Testis (tissue), 3 donors: ENCODE results near the gene RAB11FIP2. TPM values are rescaled to one million over a fixed set of nuclear protein-coding genes. Genes with fewer than 3 reads are reported as not detected.

Experiments used
- DNase-seq: peaks from one replicate; pipeline ENCODE4 v3.0.0-alpha.2; 2019
- H3K27ac ChIP-seq, 2 donors: fragments of 200-600 bp; sonication (generic); one replicate each; pipeline ENCODE4 v1.5.1; 2019
- H3K27me3 ChIP-seq: fragments of 200-600 bp; sonication (generic); one replicate; pipeline ENCODE4 v1.5.1; 2019
- H3K36me3 ChIP-seq: fragments of 200-600 bp; sonication (generic); one replicate; pipeline ENCODE4 v1.5.1; 2017; ENCODE audit warnings: low read depth; ENCODE audit errors: missing control alignments
- H3K4me1 ChIP-seq: fragments of 200-600 bp; sonication (generic); one replicate; pipeline ENCODE4 v1.5.1; 2019
- H3K4me3 ChIP-seq, 2 donors: fragments of 200-600 bp; sonication (generic); one replicate each; pipeline ENCODE4 v1.5.1; 2017 to 2019
- H3K9me3 ChIP-seq: fragments of 200-600 bp; sonication (generic); one replicate; pipeline ENCODE4 v1.5.1; 2017
- CTCF ChIP-seq, 3 experiments: fragments of 450-650 bp in 2 of 3; fragments of 200-600 bp in 1 of 3; sonication (generic) in 1 of 3; IDR thresholded peaks; one replicate each; pipeline ENCODE4 v1.5.1; 2016 to 2019; ENCODE audit warnings: antibody characterized with exemption in 3 of 3, mild to moderate bottlenecking in 2 of 3, moderate library complexity in 1 of 3
- POLR2A ChIP-seq: fragments of 450-650 bp; IDR thresholded peaks from one replicate; pipeline ENCODE4 v1.6.1; 2017; ENCODE audit warnings: antibody characterized with exemption, mild to moderate bottlenecking, moderate library complexity
- WGBS, 2 donors: methylation state at CpG; one replicate each; pipeline ENCODE4 v1.1.5; 2018; 5-methylcytosine and 5-hydroxymethylcytosine counted together
- intact Hi-C: fragments of 100-400 bp; cut with DNase I; formaldehyde crosslinking; loops from one replicate; pipeline ENCODE4 v1.15.1; 2023; ENCODE audit warnings: low total_unique reads
- polyA plus RNA-seq: library from polyadenylated mRNA; stranded (reverse); fragments of 350-450 nt; fragmentation: Illumina TruSeq; extraction: RNeasy Lipid Tissue Mini Kit (QIAGEN cat#74804); gene quantifications from one replicate; pipeline ENCODE4 v1.2.3, GENCODE V29; 2014; ENCODE audit warnings: low read depth, low replicate concordance; ENCODE audit not compliant: insufficient read depth
- total RNA-seq, 2 donors: library from RNA; depleted of rRNA; stranded (reverse); fragments of >200 nt; gene quantifications; one replicate each; pipeline ENCODE4 v1.2.3, GENCODE V29; 2016

The RAB11FIP2 gene
- total and polyA plus RNA-seq, 3 donors from 2014 or later: 12.8 to 52.8 (median 41.6) TPM

DNA sequence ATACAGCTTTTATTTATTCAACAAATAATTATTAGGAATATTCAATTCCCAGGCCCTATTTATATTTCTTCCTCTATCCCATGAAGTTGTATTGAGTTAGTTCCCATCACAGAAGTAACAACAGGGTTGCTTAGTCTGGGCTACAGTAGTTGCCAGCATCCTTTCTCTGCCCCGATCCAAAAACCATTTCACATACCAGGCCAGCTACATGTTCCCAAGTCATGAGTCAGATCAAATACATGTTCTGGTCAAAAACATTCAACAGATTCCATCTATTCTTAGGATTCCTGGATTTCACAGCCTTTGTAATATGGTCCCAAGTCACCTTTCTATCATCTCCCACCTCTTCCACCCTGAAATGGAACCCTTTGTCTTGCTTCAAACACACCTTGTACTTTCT is 91.6 kb downstream of the RAB11FIP2 start:
- TF ChIP-seq POLR2A (no peak), CTCF (IDR thresholded peaks at IDR 0.05) (no peak)
- whole genome bisulfite sequencing, 2 donors: 82 to 92% methylated on average over 1 of the region's 1 CpG
- Histone ChIP-seq H3K4me1 (no peaks in the 10 kb centered on the region), H3K36me3 (no peaks in the 10 kb centered on the region), H3K9me3 (no peaks in the 10 kb centered on the region), H3K27ac (no peak overlapping the region), H3K4me3 (no peak overlapping the region), H3K27me3 (no peaks in the 10 kb centered on the region)
- intact Hi-C loops: no loop called here
- DNase-seq: no peak
